ENCODE results near the gene CNDP2. TPM values are rescaled to one million over a fixed set of nuclear protein-coding genes. Genes with fewer than 3 reads are reported as not detected.

CNDP2 gene
- total and polyA plus RNA-seq, 3 donors from 2014 or later, result 72.0 to 84.5 (median 74.4) TPM

- Histone ChIP-seq H3K4me1 (peaks cover 3% of the 10 kb centered on the region), H3K27ac (no peak overlapping the region), H3K4me3 (no peak overlapping the region), H3K36me3 (ENCODE audit: low read depth, missing control alignments) (no peaks in the 10 kb centered on the region), H3K9me3 (no peaks in the 10 kb centered on the region), H3K27me3 (no peaks in the 10 kb centered on the region)
- intact Hi-C loops (cut with DNase I; ENCODE audit: low total_unique reads), result loop anchor here (10.0 kb wide), 1 partner anchor 123 kb away; no protein-coding TSS in a partner anchor
- TF ChIP-seq CTCF (IDR thresholded peaks at IDR 0.05) (no peak), POLR2A (IDR thresholded peaks at IDR 0.05) (no peak)
- WGBS, 2 donors, result 90% methylated on average over 8 of the region's 8 CpGs
- DNase-seq, result no peak
Observed at GRCh38 chr18:74477771-74478170, 18.4 kb upstream of the CNDP2 start.

- WGBS, 2 donors, result 95 to 97% methylated on average over 6 to 7 of the region's 7 CpGs
- DNase-seq, result no peak
- intact Hi-C loops (cut with DNase I; ENCODE audit: low total_unique reads), result loop anchor here (10.0 kb wide), 1 partner anchor 124 kb away; no protein-coding TSS in a partner anchor
Observed at GRCh38 chr18:74478316-74478715, 17.8 kb upstream of the CNDP2 start.

GRCh38 chr18:74478880-74479279 lies 17.3 kb upstream of the CNDP2 start:
- Histone ChIP-seq H3K27me3 (no peaks in the 10 kb centered on the region), H3K27ac (no peak overlapping the region), H3K36me3 (ENCODE audit: low read depth, missing control alignments) (no peaks in the 10 kb centered on the region), H3K4me1 (no peaks in the 10 kb centered on the region), H3K9me3 (no peaks in the 10 kb centered on the region), H3K4me3 (no peak overlapping the region)
- intact Hi-C loops (cut with DNase I; ENCODE audit: low total_unique reads), result loop anchor here (10.0 kb wide), 1 partner anchor 124 kb away; no protein-coding TSS in a partner anchor
- WGBS, 2 donors, result 85% methylated on average over 6 of the region's 6 CpGs
- DNase-seq, result no peak
- no peak for TF ChIP-seq CTCF (IDR thresholded peaks at IDR 0.05)
- TF ChIP-seq POLR2A (IDR thresholded peaks at IDR 0.05), result no peak

More at GRCh38 chr18:74478316-74478715, 17.8 kb upstream of the CNDP2 start:
- H3K9me3 ChIP-seq, result no peaks in the 10 kb centered on the region
- H3K36me3 ChIP-seq (ENCODE audit: low read depth, missing control alignments), result no peaks in the 10 kb centered on the region
- no peak overlapping the region for H3K27ac ChIP-seq
- no peak for TF ChIP-seq CTCF (IDR thresholded peaks at IDR 0.05)
- no peak for TF ChIP-seq POLR2A (IDR thresholded peaks at IDR 0.05)
- peaks cover under 1% of the 10 kb centered on the region for H3K4me1 ChIP-seq
- no peaks in the 10 kb centered on the region for H3K27me3 ChIP-seq
- no peak overlapping the region for H3K4me3 ChIP-seq

GRCh38 chr18:74479486-74480148 lies 16.5 kb upstream of the CNDP2 start:
- Histone ChIP-seq H3K4me1 (no peaks in the 10 kb centered on the region), H3K36me3 (ENCODE audit: low read depth, missing control alignments) (no peaks in the 10 kb centered on the region), H3K27ac (no peak overlapping the region), H3K27me3 (no peaks in the 10 kb centered on the region), H3K4me3 (no peak overlapping the region), H3K9me3 (no peaks in the 10 kb centered on the region)
- DNase-seq, result no peak
- intact Hi-C loops (cut with DNase I; ENCODE audit: low total_unique reads), result loop anchor here (10.0 kb wide), 1 partner anchor 125 kb away; no protein-coding TSS in a partner anchor
- no peak for TF ChIP-seq CTCF (IDR thresholded peaks at IDR 0.05)
- TF ChIP-seq POLR2A (IDR thresholded peaks at IDR 0.05), result no peak
- 93 to 97% methylated on average over 16 of the region's 16 CpGs for WGBS, 2 donors
